Measurements from ENCODE around the gene WDR62. TPM values are rescaled to one million over a fixed set of nuclear protein-coding genes. Genes with fewer than 3 reads are reported as not detected.

Gene WDR62
- total and polyA plus RNA-seq, 2 donors (not counting 3 experiments of a cell fraction or from before 2014, with no cell fraction given): 8.0 to 13.4 TPM

DNA sequence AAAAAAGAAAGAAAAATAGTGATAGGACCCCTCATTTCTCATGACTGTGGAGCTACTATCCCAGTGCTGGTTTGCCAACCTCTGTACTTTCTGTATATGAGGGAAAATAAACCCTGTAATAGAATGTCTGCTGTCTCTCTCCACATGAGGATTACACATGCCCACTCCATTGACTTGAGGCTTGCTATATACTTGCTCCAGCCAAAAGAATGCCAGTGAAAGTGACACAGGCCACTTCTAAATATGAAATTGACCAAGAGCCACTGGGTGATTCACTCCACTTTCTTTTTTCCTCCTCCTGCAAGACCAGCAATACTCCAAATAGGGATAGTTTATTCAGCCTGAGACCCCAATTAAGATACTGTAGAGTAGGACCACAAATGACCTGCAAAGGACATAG lies 6.9 kb upstream of the WDR62 start:
- TF ChIP-seq POLR2AphosphoS5 (IDR thresholded peaks at IDR 0.05; ENCODE audit: insufficient read depth, low read depth, low read length) (no peak), MYC (IDR thresholded peaks at IDR 0.05; ENCODE audit: low read depth, low read length) (no peak), POLR2A (IDR thresholded peaks at IDR 0.05; ENCODE audit: low read depth, low read length) (no peak), EZH2 (IDR thresholded peaks at IDR 0.05; ENCODE audit: borderline replicate concordance, low read depth, low read length, severe bottlenecking) (no peak), GATA2 (IDR thresholded peaks at IDR 0.05; ENCODE audit: insufficient read depth, insufficient read length, low read depth, low read length) (no peak), FOS (IDR thresholded peaks at IDR 0.05; ENCODE audit: borderline replicate concordance, insufficient read depth, low read length) (no peak), JUN (IDR thresholded peaks at IDR 0.05; ENCODE audit: borderline replicate concordance, insufficient read depth, insufficient read length, low read depth) (no peak)
- TF ChIP-seq, protein P1, sequence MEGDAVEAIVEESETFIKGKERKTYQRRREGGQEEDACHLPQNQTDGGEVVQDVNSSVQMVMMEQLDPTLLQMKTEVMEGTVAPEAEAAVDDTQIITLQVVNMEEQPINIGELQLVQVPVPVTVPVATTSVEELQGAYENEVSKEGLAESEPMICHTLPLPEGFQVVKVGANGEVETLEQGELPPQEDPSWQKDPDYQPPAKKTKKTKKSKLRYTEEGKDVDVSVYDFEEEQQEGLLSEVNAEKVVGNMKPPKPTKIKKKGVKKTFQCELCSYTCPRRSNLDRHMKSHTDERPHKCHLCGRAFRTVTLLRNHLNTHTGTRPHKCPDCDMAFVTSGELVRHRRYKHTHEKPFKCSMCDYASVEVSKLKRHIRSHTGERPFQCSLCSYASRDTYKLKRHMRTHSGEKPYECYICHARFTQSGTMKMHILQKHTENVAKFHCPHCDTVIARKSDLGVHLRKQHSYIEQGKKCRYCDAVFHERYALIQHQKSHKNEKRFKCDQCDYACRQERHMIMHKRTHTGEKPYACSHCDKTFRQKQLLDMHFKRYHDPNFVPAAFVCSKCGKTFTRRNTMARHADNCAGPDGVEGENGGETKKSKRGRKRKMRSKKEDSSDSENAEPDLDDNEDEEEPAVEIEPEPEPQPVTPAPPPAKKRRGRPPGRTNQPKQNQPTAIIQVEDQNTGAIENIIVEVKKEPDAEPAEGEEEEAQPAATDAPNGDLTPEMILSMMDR (IDR thresholded peaks at IDR 0.05; ENCODE audit: extremely low read depth in 1 of 2, insufficient read depth in 1 of 2, low read depth in 1 of 2, low read length in 2 of 2): no peak
- TF ChIP-seq, protein P2, sequence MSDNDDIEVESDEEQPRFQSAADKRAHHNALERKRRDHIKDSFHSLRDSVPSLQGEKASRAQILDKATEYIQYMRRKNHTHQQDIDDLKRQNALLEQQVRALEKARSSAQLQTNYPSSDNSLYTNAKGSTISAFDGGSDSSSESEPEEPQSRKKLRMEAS (IDR thresholded peaks at IDR 0.05; ENCODE audit: insufficient read depth, insufficient read length): no peak
- FAIRE-seq (no peak), DNase-seq (ENCODE audit: low read depth, low spot score) (no peak)
- POLR2A ChIA-PET: no interaction called here
- no peak overlapping the region for H3K9ac ChIP-seq (replicated peaks; ENCODE audit: extremely low read depth, insufficient read depth, low read length)
- no peaks in the 10 kb centered on the region for H4K20me1 ChIP-seq (replicated peaks; ENCODE audit: control insufficient read depth, extremely low read depth, insufficient read depth, low read length)
- no peak overlapping the region for H2AFZ ChIP-seq (ENCODE audit: low read depth, low read length)
- H3K36me3 ChIP-seq (ENCODE audit: control insufficient read depth in 2 of 2, extremely low read depth in 1 of 2, insufficient read depth in 2 of 2, low read length in 2 of 2): no peaks in the 10 kb centered on the region
- no peak overlapping the region for H3K4me3 ChIP-seq (replicated peaks in 1 of 3; ENCODE audit: insufficient read depth in 1 of 3, low read depth in 1 of 3, low read length in 3 of 3)
- H3K79me2 ChIP-seq (ENCODE audit: control insufficient read depth, insufficient read depth, low read length): no peaks in the 10 kb centered on the region
- H3K27me3 ChIP-seq (ENCODE audit: control insufficient read depth in 2 of 2, insufficient read depth in 2 of 2, low read length in 2 of 2): no peaks in the 10 kb centered on the region
- no peaks in the 10 kb centered on the region for H3K9me1 ChIP-seq (replicated peaks; ENCODE audit: control insufficient read depth, extremely low read depth, insufficient read depth, low read length)
- no peak overlapping the region for H3K27ac ChIP-seq (ENCODE audit: insufficient read depth, low read depth, low read length)
- dilution Hi-C loops (cut with MboI; ENCODE audit: extremely low pct_ligation_motif_present, low sequenced_read_pairs) (no loop called here), intact Hi-C loops (cut with micrococcal nuclease) (no loop called here)
- no TSS peak for BruUV-seq (replicated peaks)
- no peaks in the 10 kb centered on the region for H3K9me3 ChIP-seq (replicated peaks; ENCODE audit: control insufficient read depth, insufficient read depth, low read length)
- no peaks in the 10 kb centered on the region for H3K4me1 ChIP-seq (ENCODE audit: control insufficient read depth, extremely low read depth, insufficient read depth, low read length)
- no peak overlapping the region for H3K4me2 ChIP-seq (ENCODE audit: insufficient read depth, low read length)
- CTCF ChIA-PET: no interaction called here

Measured in endothelial cell of umbilical vein (primary cell).